CD4-positive, alpha-beta T cell treated with Interleukin-21 for 1 hour (primary cell): ENCODE data around the gene GATAD2A.
"Not testable (repeated sequence)": the region's sequence is repeated elsewhere in the genome, so short reads cannot be mapped to it uniquely, and the experiment has no call there.

Experiments used
- DNase-seq: peaks from one replicate; pipeline ENCODE4 v3.0.0-alpha.2; 2020

GATAD2A gene

GRCh38 chr19:19447536-19448237, 42.2 kb downstream of the GATAD2A start:
- DNase-seq, result peak; percentile 48

GRCh38 chr19:19448238-19448544, 42.7 kb downstream of the GATAD2A start:
- no peak for DNase-seq

- DNase-seq, result peak; percentile 43
Observed at GRCh38 chr19:19451429-19452242, 46.2 kb downstream of the GATAD2A start.

GRCh38 chr19:19452243-19453124, 47.0 kb downstream of the GATAD2A start:
- DNase-seq, result no peak

- no peak for DNase-seq
Observed at GRCh38 chr19:19453125-19453454, 47.6 kb downstream of the GATAD2A start.

GRCh38 chr19:19455166-19455919, 49.9 kb downstream of the GATAD2A start:
- not testable (repeated sequence) for DNase-seq

- no peak for DNase-seq
Observed at GRCh38 chr19:19457671-19458070, 52.2 kb downstream of the GATAD2A start.

GRCh38 chr19:19458110-19458816, 52.8 kb downstream of the GATAD2A start:
- no peak for DNase-seq

- peak; percentile 55 for DNase-seq
Observed at GRCh38 chr19:19459073-19459472, 53.6 kb downstream of the GATAD2A start.

GRCh38 chr19:19459707-19460251, 54.3 kb downstream of the GATAD2A start:
- peak; percentile 76 for DNase-seq

GRCh38 chr19:19460258-19460731, 54.8 kb downstream of the GATAD2A start:
- DNase-seq, result peak; percentile 39

GRCh38 chr19:19460761-19461265, 55.3 kb downstream of the GATAD2A start:
- peak; percentile 67 for DNase-seq

GRCh38 chr19:19461306-19461670, 55.8 kb downstream of the GATAD2A start:
- no peak for DNase-seq

- peak; percentile 46 for DNase-seq
Observed at GRCh38 chr19:19461671-19462622, 56.5 kb downstream of the GATAD2A start.

- DNase-seq, result no peak
Observed at GRCh38 chr19:19463348-19464117, 58.1 kb downstream of the GATAD2A start.

- no peak for DNase-seq
Observed at GRCh38 chr19:19464339-19465098, 59.0 kb downstream of the GATAD2A start.

GRCh38 chr19:19465436-19466070, 60.1 kb downstream of the GATAD2A start:
- no peak for DNase-seq

GRCh38 chr19:19466201-19466600, 60.7 kb downstream of the GATAD2A start:
- DNase-seq, result no peak
